B cell (primary cell): ENCODE measurements around the gene TMEM130. TPM values are rescaled to one million over a fixed set of nuclear protein-coding genes. Genes with fewer than 3 reads are reported as not detected.

Experiments
- ATAC-seq: fragments of 200-7000 bp; cut with Tn5 transposase; one replicate; pipeline ENCODE4 v1.10.0; 2021; ENCODE audit warnings: low read depth, mild to moderate bottlenecking, moderate number of reproducible peaks, moderate library complexity
- CTCF ChIA-PET: fragments of 350-600 bp; sonication (Branson Sonifier 250); formaldehyde crosslinking; loops from one replicate; lab custom pipeline; 2021; ENCODE audit warnings: antibody characterized with exemption, inconsistent platforms; lab: Charles Lee
- POLR2A ChIA-PET: fragments of 350-600 bp; sonication (Branson Sonifier 250); formaldehyde crosslinking; loops from one replicate; lab custom pipeline; 2021; ENCODE audit warnings: antibody characterized with exemption; lab: Charles Lee
- DNase-seq: peaks from one replicate; pipeline ENCODE4 v3.0.0; 2013
- H2AFZ ChIP-seq: 2 replicates; pipeline ENCODE4 v1.6.1; 2012; ENCODE audit warnings: mild to moderate bottlenecking, low read depth, low read length; ENCODE audit not compliant: insufficient read depth, poor library complexity, severe bottlenecking
- H3K27ac ChIP-seq, 2 donors: 1 replicate in 1 of 2; 2 replicates in 1 of 2; pipeline ENCODE4 v1.5.1; 2012 to 2013; ENCODE audit warnings: low read length in 2 of 2, mild to moderate bottlenecking in 2 of 2, moderate library complexity in 1 of 2
- H3K27me3 ChIP-seq, 4 experiments: fragments of 200-600 bp in 1 of 4; sonication (generic) in 1 of 4; replicated peaks in 1 of 4; 1 replicate in 2 of 4; 2 replicates in 2 of 4; pipeline versions ENCODE4 v1.6.1 to v1.7.0; 2013 to 2016; ENCODE audit warnings: low read length in 3 of 4, mild to moderate bottlenecking in 2 of 4, mixed read lengths in 1 of 4, moderate library complexity in 1 of 4; ENCODE audit not compliant: insufficient read depth in 4 of 4, control insufficient read depth in 3 of 4; ENCODE audit errors: control extremely low read depth in 1 of 4
- H3K36me3 ChIP-seq, 2 experiments: replicated peaks in 1 of 2; 1 replicate in 1 of 2; 2 replicates in 1 of 2; pipeline versions ENCODE4 v1.6.1 to v1.7.1; 2013; ENCODE audit warnings: low read length in 1 of 2; ENCODE audit not compliant: insufficient read depth in 2 of 2, control insufficient read depth in 1 of 2; ENCODE audit errors: control extremely low read depth in 1 of 2, extremely low read depth in 1 of 2
- H3K4me1 ChIP-seq, 2 donors: fragments of 200-600 bp in 1 of 2; sonication (generic) in 1 of 2; 1 replicate in 1 of 2; 2 replicates in 1 of 2; pipeline versions ENCODE4 v1.5.1 to v1.6.1; 2013 to 2017; ENCODE audit warnings: low read length in 2 of 2; ENCODE audit not compliant: control insufficient read depth in 2 of 2, insufficient read depth in 2 of 2
- H3K4me2 ChIP-seq: replicated peaks from 2 replicates; pipeline ENCODE3; 2012; ENCODE audit warnings: mild to moderate bottlenecking, low read depth, low read length; ENCODE audit not compliant: poor library complexity, severe bottlenecking
- H3K4me3 ChIP-seq, 5 experiments: fragments of 200-600 bp in 1 of 5; sonication (generic) in 1 of 5; 1 replicate in 3 of 5; 2 replicates in 2 of 5; pipeline versions ENCODE4 v1.5.1 to v1.7.0; 2011 to 2016; ENCODE audit warnings: low read length in 4 of 5, mild to moderate bottlenecking in 4 of 5, low read depth in 2 of 5, control low read depth in 1 of 5, moderate library complexity in 1 of 5; ENCODE audit not compliant: insufficient read depth in 1 of 5; ENCODE audit errors: control extremely low read depth in 1 of 5, extremely low read depth in 1 of 5
- H3K79me2 ChIP-seq: fragments of 200-600 bp; sonication (generic); one replicate; pipeline ENCODE4 v1.6.0; 2016; ENCODE audit warnings: low read length; ENCODE audit not compliant: control insufficient read depth, insufficient read depth
- H3K9ac ChIP-seq: fragments of 200-600 bp; sonication (generic); 2 replicates; pipeline ENCODE4 v1.6.1; 2017; ENCODE audit warnings: mild to moderate bottlenecking, low read length, moderate library complexity
- H3K9me3 ChIP-seq, 3 donors: one replicate each; pipeline versions ENCODE4 v1.6.1 to v1.7.1; 2013; ENCODE audit warnings: low read length in 2 of 3; ENCODE audit not compliant: control insufficient read depth in 2 of 3, insufficient read depth in 1 of 3; ENCODE audit errors: control extremely low read depth in 1 of 3
- H4K20me1 ChIP-seq: 2 replicates; pipeline ENCODE4 v1.6.0; 2012; ENCODE audit warnings: mild to moderate bottlenecking, low read length; ENCODE audit not compliant: insufficient read depth, control insufficient read depth, poor library complexity, severe bottlenecking
- H3K27ac Mint-ChIP-seq: one replicate; pipeline ENCODE4 v1.8.0; 2021; ENCODE audit warnings: mixed read lengths
- H3K27me3 Mint-ChIP-seq: one replicate; pipeline ENCODE4 v1.8.0; 2021; ENCODE audit warnings: mixed read lengths
- H3K4me1 Mint-ChIP-seq: one replicate; pipeline ENCODE4 v1.8.0; 2021; ENCODE audit warnings: mixed read lengths
- H3K4me3 Mint-ChIP-seq: one replicate; pipeline ENCODE4 v1.8.0; 2021; ENCODE audit warnings: mixed read lengths
- H3K9me3 Mint-ChIP-seq: one replicate; pipeline ENCODE4 v1.8.0; 2022; ENCODE audit warnings: mixed read lengths; ENCODE audit not compliant: insufficient read depth
- EZH2 ChIP-seq: IDR thresholded peaks from 2 replicates; pipeline ENCODE4 v1.6.1; 2012; ENCODE audit warnings: borderline replicate concordance, low read depth, mild to moderate bottlenecking, moderate library complexity, low read length; ENCODE audit not compliant: insufficient read depth, poor library complexity, severe bottlenecking
- WGBS: methylation state at CpG from one replicate; pipeline ENCODE4 v1.1.5; 2013; ENCODE audit warnings: missing lambda C conversion rate; ENCODE audit not compliant: insufficient coverage; 5-methylcytosine and 5-hydroxymethylcytosine counted together
- intact Hi-C: fragments of 100-400 bp; cut with micrococcal nuclease; formaldehyde crosslinking; loops from one replicate; pipeline ENCODE4 v1.10.0; 2022
- polyA minus RNA-seq: library from RNA; depleted of rRNA, polyadenylated mRNA; stranded (reverse); fragments of >200 nt; gene quantifications from 2 replicates; pipeline ENCODE4 v1.2.3, GENCODE V29; 2012
- polyA plus RNA-seq: library from polyadenylated mRNA; depleted of rRNA; stranded (reverse); fragments of >200 nt; gene quantifications from 2 replicates; pipeline ENCODE4 v1.2.3, GENCODE V29; 2012
- total RNA-seq, 2 donors: library from RNA; stranded (reverse); fragments of 120-200 nt in 1 of 2; gene quantifications; 1 replicate in 1 of 2; 2 replicates in 1 of 2; pipeline versions ENCODE4 v1.2.3 to v1.2.4, GENCODE V29; 2013 to 2022
- TF ChIP-seq, protein P1 (sequence below): fragments of 200-600 bp; IDR thresholded peaks from one replicate; pipeline ENCODE4 v1.8.0; 2022; ENCODE audit warnings: antibody characterized with exemption, mild to moderate bottlenecking

TMEM130 gene, protein sequence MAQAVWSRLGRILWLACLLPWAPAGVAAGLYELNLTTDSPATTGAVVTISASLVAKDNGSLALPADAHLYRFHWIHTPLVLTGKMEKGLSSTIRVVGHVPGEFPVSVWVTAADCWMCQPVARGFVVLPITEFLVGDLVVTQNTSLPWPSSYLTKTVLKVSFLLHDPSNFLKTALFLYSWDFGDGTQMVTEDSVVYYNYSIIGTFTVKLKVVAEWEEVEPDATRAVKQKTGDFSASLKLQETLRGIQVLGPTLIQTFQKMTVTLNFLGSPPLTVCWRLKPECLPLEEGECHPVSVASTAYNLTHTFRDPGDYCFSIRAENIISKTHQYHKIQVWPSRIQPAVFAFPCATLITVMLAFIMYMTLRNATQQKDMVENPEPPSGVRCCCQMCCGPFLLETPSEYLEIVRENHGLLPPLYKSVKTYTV
- 0.20 and 0.49 TPM in 2 replicates for total RNA-seq
- 0.05 TPM for total RNA-seq (2013)
- polyA plus RNA-seq = not detected in 2 replicates
- not detected in 2 replicates for polyA minus RNA-seq

DNA sequence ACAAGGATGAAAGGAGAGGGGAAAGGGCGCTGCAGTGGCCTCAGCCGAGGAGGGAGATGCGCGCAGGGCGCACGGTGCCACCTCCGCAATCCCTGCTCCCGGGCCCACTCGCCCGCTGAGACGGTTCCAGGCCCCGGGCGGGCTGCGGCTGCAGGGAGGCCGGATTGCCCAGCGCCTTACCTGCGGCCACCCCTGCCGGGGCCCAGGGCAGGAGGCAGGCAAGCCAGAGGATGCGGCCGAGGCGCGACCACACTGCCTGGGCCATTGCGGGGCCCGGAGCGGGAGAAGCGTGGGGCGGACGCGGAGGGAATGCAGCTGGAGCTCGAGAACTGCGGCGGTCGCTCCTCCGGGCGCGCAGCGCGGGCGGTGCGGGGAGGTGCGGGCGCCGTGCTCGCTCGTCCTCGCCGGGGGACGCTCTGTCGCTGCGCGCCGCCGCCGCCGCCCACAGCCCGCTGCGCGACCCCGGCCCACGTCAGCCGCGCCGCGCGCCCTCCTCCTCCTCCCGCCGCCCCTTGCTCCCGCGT, at the start of gene TMEM130:
TMEM130 (minus strand) TSS at position 418 of the 524 bp plus-strand sequence; CDS start at position 265, 153 bp downstream.
- Histone ChIP-seq H3K4me1 (peaks cover 16 to 22% of the 10 kb centered on the region in 2 donors), H3K9ac (peak within 1 kb of the TSS; percentile 61), H4K20me1 (no peaks in the 10 kb centered on the region), H3K27ac (no peak within 1 kb of the TSS), H3K9me3 (peaks cover 0 to 14% (median 0%) of the 10 kb centered on the region in 3 donors), H3K27me3 (peaks cover 0 to 23% (median 9%) of the 10 kb centered on the region in 4 experiments), H2AFZ (peak within 1 kb of the TSS; percentile 85), H3K79me2 (no peaks in the 10 kb centered on the region), H3K4me3 (peak within 1 kb of the TSS; percentile 29 to 54 (median 50)), H3K36me3 (no peaks in the 10 kb centered on the region), H3K4me2 (peak within 1 kb of the TSS; percentile 98)
- H3K27me3 Mint-ChIP-seq = peaks cover 7% of the 10 kb centered on the region
- H3K27ac Mint-ChIP-seq = peak within 1 kb of the TSS; percentile 77
- peak; percentile 41 for DNase-seq
- no peaks in the 10 kb centered on the region for H3K9me3 Mint-ChIP-seq
- TF ChIP-seq, protein P1, sequence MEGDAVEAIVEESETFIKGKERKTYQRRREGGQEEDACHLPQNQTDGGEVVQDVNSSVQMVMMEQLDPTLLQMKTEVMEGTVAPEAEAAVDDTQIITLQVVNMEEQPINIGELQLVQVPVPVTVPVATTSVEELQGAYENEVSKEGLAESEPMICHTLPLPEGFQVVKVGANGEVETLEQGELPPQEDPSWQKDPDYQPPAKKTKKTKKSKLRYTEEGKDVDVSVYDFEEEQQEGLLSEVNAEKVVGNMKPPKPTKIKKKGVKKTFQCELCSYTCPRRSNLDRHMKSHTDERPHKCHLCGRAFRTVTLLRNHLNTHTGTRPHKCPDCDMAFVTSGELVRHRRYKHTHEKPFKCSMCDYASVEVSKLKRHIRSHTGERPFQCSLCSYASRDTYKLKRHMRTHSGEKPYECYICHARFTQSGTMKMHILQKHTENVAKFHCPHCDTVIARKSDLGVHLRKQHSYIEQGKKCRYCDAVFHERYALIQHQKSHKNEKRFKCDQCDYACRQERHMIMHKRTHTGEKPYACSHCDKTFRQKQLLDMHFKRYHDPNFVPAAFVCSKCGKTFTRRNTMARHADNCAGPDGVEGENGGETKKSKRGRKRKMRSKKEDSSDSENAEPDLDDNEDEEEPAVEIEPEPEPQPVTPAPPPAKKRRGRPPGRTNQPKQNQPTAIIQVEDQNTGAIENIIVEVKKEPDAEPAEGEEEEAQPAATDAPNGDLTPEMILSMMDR = no peak
- TF ChIP-seq EZH2 = no peak
- under 1% methylated on average over 69 of the region's 69 CpGs for WGBS
- H3K4me1 Mint-ChIP-seq = peaks cover 12% of the 10 kb centered on the region
- POLR2A ChIA-PET = interaction anchor here (0.6 to 1.2 kb wide), 4 partner anchors 9 to 506 kb away, joined by 3 to 7 read pairs (median 6); partner anchors contain the start of gene TRRAP
- H3K4me3 Mint-ChIP-seq = peak within 1 kb of the TSS; percentile 90
- intact Hi-C loops = loop anchor here (1.0 to 10.0 kb wide), 4 partner anchors 9 to 555 kb away; partner anchors contain the start of genes SMURF1 and TRRAP
- ATAC-seq = peak; percentile 5
- CTCF ChIA-PET = interaction anchor here (0.9 to 1.5 kb wide), 3 partner anchors 9 to 30 kb away, joined by 3 read pairs; partner anchors contain the start of gene TRRAP
